Spleen (tissue), 7 donors: ENCODE measurements around the gene MBNL1.

ENCODE experiments used
- CTCF ChIP-seq, 11 experiments: fragments of 200-600 bp in 7 of 11; fragments of 450-650 bp in 4 of 11; sonication (generic) in 4 of 11; IDR thresholded peaks in 8 of 11; conservative IDR thresholded peaks in 3 of 11; 1 replicate in 7 of 11; 2 replicates in 4 of 11; pipeline versions ENCODE4 v1.4.0 to v1.8.0; 2016 to 2021; ENCODE audit warnings: antibody characterized with exemption in 11 of 11, inconsistent platforms in 4 of 11, mild to moderate bottlenecking in 1 of 11
- POLR2A ChIP-seq, 3 donors: fragments of 450-650 bp; IDR thresholded peaks; one replicate each; pipeline ENCODE4 v1.5.1; 2017; ENCODE audit warnings: antibody characterized with exemption in 3 of 3, mild to moderate bottlenecking in 1 of 3
- POLR2AphosphoS5 ChIP-seq, 3 donors: sonication (generic); formaldehyde crosslinking; IDR thresholded peaks; one replicate each; pipeline ENCODE4 v1.5.1; 2017; ENCODE audit warnings: antibody characterized with exemption in 3 of 3
- donor health status: DM: no; HTN: no; CAD: no; lungs with moderate emphysema.
- donor health status: DM: no; HTN: no; CAD: no.
- donor health status: DM: no; HTN: no; CAD: no.

DNA sequence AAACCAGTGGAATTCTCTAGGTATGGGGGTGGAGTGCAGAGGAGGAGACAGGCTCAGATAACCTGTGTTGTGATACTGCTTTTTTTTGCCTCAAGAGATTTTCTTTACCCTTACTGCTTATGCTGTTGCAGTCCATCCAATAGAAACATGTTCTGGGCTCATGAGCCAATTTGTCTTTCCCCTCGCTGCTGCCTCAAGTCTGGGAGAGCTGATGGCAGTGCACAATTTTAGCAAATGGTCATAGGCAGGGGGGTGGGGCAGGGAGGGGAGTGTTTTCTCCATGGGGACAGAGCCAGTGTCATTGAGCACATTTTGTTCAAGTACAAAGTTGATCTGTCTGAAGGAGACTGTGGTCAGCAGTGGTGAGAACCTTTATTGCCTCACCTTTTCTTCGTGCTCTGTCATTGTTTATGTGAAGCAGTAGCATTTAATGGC is 134.9 kb downstream of the MBNL1 start:
- TF ChIP-seq CTCF (IDR thresholded peaks at IDR 0.05 in 8 of 11, conservative IDR thresholded peaks at IDR 0.05 in 3 of 11), result no peak
- no peak for TF ChIP-seq POLR2A (IDR thresholded peaks at IDR 0.05)
- peak in 1 of 3 donors; percentile 65 for TF ChIP-seq POLR2AphosphoS5 (IDR thresholded peaks at IDR 0.05)
